Measurements from ENCODE around the gene OXNAD1. TPM values are rescaled to one million over a fixed set of nuclear protein-coding genes. Genes with fewer than 3 reads are reported as not detected.

OXNAD1 gene
- total and polyA plus RNA-seq, 7 donors = 11.3 to 23.1 (median 14.4) TPM

DNA sequence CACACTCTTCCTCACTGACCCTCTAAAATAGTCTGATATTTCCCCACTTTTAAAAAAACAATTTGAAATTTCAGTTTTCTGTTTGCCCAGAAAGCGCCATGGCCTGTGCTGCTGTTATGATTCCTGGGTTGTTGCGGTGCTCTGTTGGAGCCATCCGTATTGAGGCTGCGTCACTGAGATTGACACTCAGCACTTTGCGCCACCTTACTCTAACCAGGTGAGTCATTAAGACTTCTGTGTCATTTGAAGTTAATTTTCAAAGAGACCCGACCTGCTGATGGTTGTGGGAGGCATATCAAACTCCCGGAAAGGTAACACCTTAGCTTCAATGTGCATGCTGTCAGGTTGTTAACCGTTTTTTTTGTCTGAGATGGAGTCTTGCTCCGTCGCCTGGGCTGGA lies 5.8 kb downstream of the OXNAD1 start:
- H3K4me1 ChIP-seq = peaks cover 0 to 27% (median 6%) of the 10 kb centered on the region in 4 donors
- intact Hi-C loops (cut with DNase I) = no loop called here
- H3K4me3 ChIP-seq = no peak overlapping the region
- 94 to 96% methylated on average over 10 of the region's 10 CpGs for WGBS, 2 donors
- H3K9me3 ChIP-seq = no peaks in the 10 kb centered on the region
- TF ChIP-seq EP300 (IDR thresholded peaks at IDR 0.05) (no peak), POLR2A (IDR thresholded peaks at IDR 0.05) (no peak), POLR2AphosphoS5 (IDR thresholded peaks at IDR 0.05) (no peak)
- TF ChIP-seq, protein P1, sequence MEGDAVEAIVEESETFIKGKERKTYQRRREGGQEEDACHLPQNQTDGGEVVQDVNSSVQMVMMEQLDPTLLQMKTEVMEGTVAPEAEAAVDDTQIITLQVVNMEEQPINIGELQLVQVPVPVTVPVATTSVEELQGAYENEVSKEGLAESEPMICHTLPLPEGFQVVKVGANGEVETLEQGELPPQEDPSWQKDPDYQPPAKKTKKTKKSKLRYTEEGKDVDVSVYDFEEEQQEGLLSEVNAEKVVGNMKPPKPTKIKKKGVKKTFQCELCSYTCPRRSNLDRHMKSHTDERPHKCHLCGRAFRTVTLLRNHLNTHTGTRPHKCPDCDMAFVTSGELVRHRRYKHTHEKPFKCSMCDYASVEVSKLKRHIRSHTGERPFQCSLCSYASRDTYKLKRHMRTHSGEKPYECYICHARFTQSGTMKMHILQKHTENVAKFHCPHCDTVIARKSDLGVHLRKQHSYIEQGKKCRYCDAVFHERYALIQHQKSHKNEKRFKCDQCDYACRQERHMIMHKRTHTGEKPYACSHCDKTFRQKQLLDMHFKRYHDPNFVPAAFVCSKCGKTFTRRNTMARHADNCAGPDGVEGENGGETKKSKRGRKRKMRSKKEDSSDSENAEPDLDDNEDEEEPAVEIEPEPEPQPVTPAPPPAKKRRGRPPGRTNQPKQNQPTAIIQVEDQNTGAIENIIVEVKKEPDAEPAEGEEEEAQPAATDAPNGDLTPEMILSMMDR (IDR thresholded peaks at IDR 0.05) = no peak
- H3K36me3 ChIP-seq = peaks cover 0 to 34% (median 6%) of the 10 kb centered on the region in 4 donors
- H3K27ac ChIP-seq = no peak overlapping the region
- DNase-seq = no peak
- H3K27me3 ChIP-seq = no peaks in the 10 kb centered on the region

DNA sequence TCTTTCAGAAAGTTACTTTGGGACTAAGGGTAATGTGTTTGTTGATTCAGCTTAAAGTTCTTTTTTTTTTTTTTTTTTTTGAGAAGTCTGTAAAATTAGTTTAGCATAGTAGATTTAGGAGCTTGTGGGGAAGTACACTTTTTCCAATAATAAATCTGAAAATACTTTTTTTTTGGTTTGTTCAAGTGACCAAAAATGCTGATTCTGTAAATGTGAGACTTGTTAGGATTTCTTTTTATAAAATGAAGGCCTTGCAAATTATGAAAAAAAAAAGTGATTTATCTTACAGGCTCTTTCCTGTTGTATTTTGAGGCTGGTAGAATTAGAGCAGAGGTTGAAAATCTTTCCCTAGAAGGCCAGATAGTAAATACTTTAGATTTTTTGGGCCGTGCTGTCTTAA lies 7.6 kb downstream of the OXNAD1 start:
- Histone ChIP-seq H3K9me3 (no peaks in the 10 kb centered on the region), H3K4me1 (peaks cover 0 to 9% (median 0%) of the 10 kb centered on the region in 4 donors), H3K27me3 (no peaks in the 10 kb centered on the region), H3K27ac (no peak overlapping the region), H3K36me3 (peaks cover 0 to 39% (median 6%) of the 10 kb centered on the region in 4 donors), H3K4me3 (no peak overlapping the region)
- no peak for DNase-seq
- intact Hi-C loops (cut with DNase I) = no loop called here
- WGBS, 2 donors = 90 to 91% methylated on average over 1 of the region's 1 CpG
- TF ChIP-seq EP300 (IDR thresholded peaks at IDR 0.05) (no peak), POLR2A (IDR thresholded peaks at IDR 0.05) (no peak), POLR2AphosphoS5 (IDR thresholded peaks at IDR 0.05) (no peak)
- TF ChIP-seq, protein P1 (IDR thresholded peaks at IDR 0.05) = no peak

DNA sequence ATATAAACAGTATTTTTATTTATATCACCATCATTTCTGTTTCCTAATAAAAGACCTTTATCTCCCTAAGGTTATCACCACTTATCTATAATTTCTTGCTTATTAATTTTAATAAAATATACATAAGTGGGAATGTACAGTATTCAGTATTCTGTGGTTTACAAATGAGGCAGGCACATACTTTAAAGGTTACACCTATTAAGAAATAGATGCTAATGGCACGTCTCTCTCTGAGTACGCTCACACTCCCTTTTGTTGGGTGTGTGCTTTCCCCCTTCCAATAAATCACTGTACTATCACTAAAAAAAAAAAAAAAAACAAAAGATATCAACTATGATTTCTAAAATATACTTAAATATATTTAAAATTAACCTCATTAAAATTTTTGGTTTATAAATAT lies 8.9 kb downstream of the OXNAD1 start:
- H3K9me3 ChIP-seq = no peaks in the 10 kb centered on the region
- intact Hi-C loops (cut with DNase I) = no loop called here
- H3K4me3 ChIP-seq = no peak overlapping the region
- no peak for DNase-seq
- no peaks in the 10 kb centered on the region for H3K27me3 ChIP-seq
- peaks cover 0 to 3% (median under 1%) of the 10 kb centered on the region in 4 donors for H3K4me1 ChIP-seq
- TF ChIP-seq POLR2A (IDR thresholded peaks at IDR 0.05) (no peak), POLR2AphosphoS5 (IDR thresholded peaks at IDR 0.05) (no peak), EP300 (IDR thresholded peaks at IDR 0.05) (no peak)
- TF ChIP-seq, protein P1 (IDR thresholded peaks at IDR 0.05) = no peak
- H3K27ac ChIP-seq = no peak overlapping the region
- H3K36me3 ChIP-seq = peaks cover 0 to 41% (median 6%) of the 10 kb centered on the region in 4 donors
- 96 to 97% methylated on average over 2 of the region's 2 CpGs for WGBS, 2 donors

- TF ChIP-seq, protein P1 (IDR thresholded peaks at IDR 0.05) = no peak
- TF ChIP-seq EP300 (IDR thresholded peaks at IDR 0.05) (no peak), POLR2AphosphoS5 (IDR thresholded peaks at IDR 0.05) (no peak), POLR2A (IDR thresholded peaks at IDR 0.05) (no peak)
- H3K9me3 ChIP-seq = no peaks in the 10 kb centered on the region
- intact Hi-C loops (cut with DNase I) = no loop called here
- H3K4me1 ChIP-seq = peaks cover 0 to 13% (median 11%) of the 10 kb centered on the region in 4 donors
- 83 to 89% methylated on average over 3 of the region's 3 CpGs for WGBS, 2 donors
- no peaks in the 10 kb centered on the region for H3K27me3 ChIP-seq
- no peak for DNase-seq
- H3K36me3 ChIP-seq = peaks cover 0 to 20% (median 0%) of the 10 kb centered on the region in 4 donors
- no peak overlapping the region for H3K27ac ChIP-seq
- no peak overlapping the region for H3K4me3 ChIP-seq
Measured at GRCh38 chr3:16277471-16277870, 12.5 kb downstream of the OXNAD1 start.
